T-cell (primary cell): ENCODE data around the gene GOLIM4. TPM values are rescaled to one million over a fixed set of nuclear protein-coding genes. Genes with fewer than 3 reads are reported as not detected.

ENCODE experiments used
- ATAC-seq, 4 experiments: fragments of 200-7000 bp in 3 of 4; fragments of 150-1000 bp in 1 of 4; cut with Tn5 transposase; replicated peaks in 1 of 4; 1 replicate in 3 of 4; 2 replicates in 1 of 4; pipeline ENCODE4 v1.10.0; 2021; ENCODE audit warnings: moderate library complexity in 3 of 4, mild to moderate bottlenecking in 2 of 4, moderate number of reproducible peaks in 1 of 4
- CTCF ChIA-PET, 2 donors: fragments of 300-600 bp; sonication (Branson Sonifier 250); formaldehyde crosslinking; loops; one replicate each; lab custom pipeline; 2022; ENCODE audit warnings: antibody characterized with exemption in 2 of 2; lab: Charles Lee
- POLR2A ChIA-PET, 2 donors: fragments of 300-600 bp; sonication (Branson Sonifier 250); formaldehyde crosslinking; loops; one replicate each; lab custom pipeline; 2022; ENCODE audit warnings: antibody characterized with exemption in 2 of 2; lab: Charles Lee
- DNase-seq, 35 experiments: peaks; one replicate each; pipeline versions ENCODE4 v3.0.0 to v3.0.0-alpha.2; 2013 to 2023
- H3K27ac ChIP-seq: one replicate; pipeline ENCODE4 v1.5.1; 2013; ENCODE audit warnings: low read length
- H3K27me3 ChIP-seq, 2 experiments: replicated peaks in 1 of 2; 1 replicate in 1 of 2; 2 replicates in 1 of 2; pipeline versions ENCODE4 v1.6.1 to v1.7.0; 2013; ENCODE audit warnings: low read length in 1 of 2, mixed read lengths in 1 of 2; ENCODE audit not compliant: control insufficient read depth in 2 of 2, insufficient read depth in 2 of 2; ENCODE audit errors: extremely low read depth in 1 of 2
- H3K36me3 ChIP-seq, 2 donors: 1 replicate in 1 of 2; 2 replicates in 1 of 2; pipeline versions ENCODE4 v1.6.1 to v1.7.0; 2013; ENCODE audit warnings: low read length in 1 of 2; ENCODE audit not compliant: control insufficient read depth in 2 of 2, insufficient read depth in 1 of 2; ENCODE audit errors: extremely low read depth in 1 of 2
- H3K4me1 ChIP-seq, 2 experiments: 1 replicate in 1 of 2; 2 replicates in 1 of 2; pipeline versions ENCODE4 v1.6.1 to v1.7.0; 2013; ENCODE audit warnings: low read length in 2 of 2, mixed read lengths in 1 of 2; ENCODE audit not compliant: insufficient read depth in 2 of 2, control insufficient read depth in 1 of 2; ENCODE audit errors: extremely low read depth in 1 of 2
- H3K4me3 ChIP-seq, 2 donors: 1 replicate in 1 of 2; 2 replicates in 1 of 2; pipeline versions ENCODE4 v1.5.1 to v1.7.0; 2013; ENCODE audit warnings: mild to moderate bottlenecking in 2 of 2, low read length in 1 of 2, moderate library complexity in 1 of 2; ENCODE audit not compliant: control insufficient read depth in 1 of 2; ENCODE audit errors: extremely low read depth in 1 of 2
- H3K9me3 ChIP-seq: 2 replicates; pipeline ENCODE4 v1.7.0; 2013
- H3K27ac Mint-ChIP-seq, 2 donors: one replicate each; pipeline ENCODE4 v1.8.0; 2020 to 2021; ENCODE audit warnings: mild to moderate bottlenecking in 2 of 2, mixed read lengths in 2 of 2
- H3K27me3 Mint-ChIP-seq, 2 donors: one replicate each; pipeline ENCODE4 v1.8.0; 2021 to 2022; ENCODE audit warnings: mixed read lengths in 2 of 2
- H3K36me3 Mint-ChIP-seq: one replicate; pipeline ENCODE4 v1.8.0; 2021; ENCODE audit warnings: mixed read lengths
- H3K4me1 Mint-ChIP-seq, 3 donors: one replicate each; pipeline ENCODE4 v1.8.0; 2020 to 2022; ENCODE audit warnings: mixed read lengths in 3 of 3, mild to moderate bottlenecking in 1 of 3
- H3K4me3 Mint-ChIP-seq, 3 donors: one replicate each; pipeline ENCODE4 v1.8.0; 2020 to 2022; ENCODE audit warnings: mild to moderate bottlenecking in 3 of 3, mixed read lengths in 3 of 3, moderate library complexity in 3 of 3
- H3K9me3 Mint-ChIP-seq, 3 donors: one replicate each; pipeline ENCODE4 v1.8.0; 2020 to 2022; ENCODE audit warnings: mixed read lengths in 3 of 3
- WGBS: methylation state at CpG from one replicate; pipeline ENCODE4 v1.1.5; 2013; ENCODE audit warnings: missing lambda C conversion rate; ENCODE audit not compliant: insufficient coverage; 5-methylcytosine and 5-hydroxymethylcytosine counted together
- total RNA-seq, 35 experiments: library from RNA in 6 of 35; stranded (reverse) in 6 of 35; fragments of 120-200 nt in 1 of 35; gene quantifications; one replicate each; pipeline versions ENCODE4 v1.2.1 to v1.2.4 and lab custom pipeline; 2013 to 2026

Gene GOLIM4
- total RNA-seq, 5 donors from 2014 or later (not counting 1 experiment from before 2014, with no cell fraction given) = 0.49 to 1.5 (median 0.96) TPM

- H3K36me3 Mint-ChIP-seq = no peaks in the 10 kb centered on the region
- peaks cover 0 to 3% (median 0%) of the 10 kb centered on the region in 3 donors for H3K4me1 Mint-ChIP-seq
- Histone ChIP-seq H3K27me3 (no peaks in the 10 kb centered on the region), H3K4me1 (no peaks in the 10 kb centered on the region), H3K4me3 (no peak overlapping the region), H3K9me3 (no peaks in the 10 kb centered on the region), H3K36me3 (no peaks in the 10 kb centered on the region), H3K27ac (no peak overlapping the region)
- no peak overlapping the region for H3K4me3 Mint-ChIP-seq
- POLR2A ChIA-PET = no interaction called here
- peak in 1 of 35 experiments; percentile 28 for DNase-seq
- 0% methylated on average over 1 of the region's 3 CpGs for WGBS
- CTCF ChIA-PET = no interaction called here
- no peak for ATAC-seq
- peaks cover 21 to 38% of the 10 kb centered on the region in 2 donors for H3K27me3 Mint-ChIP-seq
- no peak overlapping the region for H3K27ac Mint-ChIP-seq
- H3K9me3 Mint-ChIP-seq = no peaks in the 10 kb centered on the region
These were observed 7.5 kb downstream of the GOLIM4 start for GRCh38 chr3:168088106-168088720.

DNA sequence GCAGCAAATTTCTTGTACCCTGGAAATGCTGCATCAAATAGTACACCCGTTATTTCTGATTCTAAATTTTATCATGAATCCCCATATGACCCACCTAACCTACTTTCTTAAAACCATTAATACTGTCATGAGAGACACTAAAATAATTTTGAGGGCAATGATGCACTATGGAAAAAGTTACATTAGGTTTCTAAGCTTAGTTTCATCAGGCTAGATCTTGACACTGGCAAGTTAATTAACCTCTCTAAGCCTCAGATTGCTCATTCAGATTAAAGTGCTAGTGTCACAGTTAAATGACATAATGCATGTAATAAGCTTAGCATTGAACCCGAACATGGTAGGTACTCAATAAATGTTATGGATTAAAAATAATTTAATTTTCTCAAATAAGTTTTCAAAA is 8.2 kb downstream of the GOLIM4 start:
- Histone ChIP-seq H3K9me3 (no peaks in the 10 kb centered on the region), H3K27me3 (no peaks in the 10 kb centered on the region), H3K36me3 (no peaks in the 10 kb centered on the region), H3K27ac (no peak overlapping the region), H3K4me1 (no peaks in the 10 kb centered on the region), H3K4me3 (no peak overlapping the region)
- no peak for DNase-seq
- H3K36me3 Mint-ChIP-seq = no peaks in the 10 kb centered on the region
- H3K9me3 Mint-ChIP-seq = no peaks in the 10 kb centered on the region
- ATAC-seq = no peak
- H3K4me3 Mint-ChIP-seq = no peak overlapping the region
- no peak overlapping the region for H3K27ac Mint-ChIP-seq
- H3K4me1 Mint-ChIP-seq = peaks cover 0 to 3% (median 0%) of the 10 kb centered on the region in 3 donors
- ChIA-PET CTCF (no interaction called here), POLR2A (no interaction called here)
- no CpG with 5 or more reads among the region's 2 CpGs for WGBS
- peaks cover 15 to 33% of the 10 kb centered on the region in 2 donors for H3K27me3 Mint-ChIP-seq

DNA sequence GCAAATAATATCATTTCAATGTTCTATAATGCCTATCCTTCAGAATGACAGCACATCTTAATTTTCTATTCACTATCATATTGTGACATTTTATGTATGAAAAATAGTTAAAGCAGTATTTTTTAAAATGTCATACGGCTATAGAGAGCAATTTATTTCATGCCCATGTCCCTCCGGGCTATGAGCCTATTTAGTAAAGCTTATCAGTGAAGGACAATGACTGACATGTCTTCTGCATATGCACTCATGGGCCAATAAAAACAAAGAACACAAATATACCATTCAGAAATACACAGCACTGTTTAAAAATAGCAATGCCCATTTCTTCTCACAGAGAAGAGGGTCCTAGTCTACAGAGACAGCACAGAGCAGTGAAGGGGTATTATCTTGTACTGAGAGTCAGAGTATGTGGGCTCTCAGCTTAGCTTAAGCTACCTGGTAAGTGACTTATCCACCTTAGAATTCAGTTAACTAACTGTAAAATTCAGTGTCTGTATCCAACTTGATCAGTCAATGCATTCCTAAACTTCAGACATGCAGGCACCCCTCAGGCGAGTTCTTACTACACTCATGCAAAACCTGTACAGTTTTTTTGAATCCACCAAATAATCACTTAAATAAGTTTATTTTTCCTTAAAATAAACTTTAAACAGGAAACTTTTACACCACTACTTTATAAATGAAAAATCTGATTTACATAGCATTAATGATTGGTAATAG is 9.0 kb downstream of the GOLIM4 start:
- Mint-ChIP-seq H3K27ac (no peak overlapping the region), H3K9me3 (no peaks in the 10 kb centered on the region), H3K4me3 (no peak overlapping the region), H3K36me3 (no peaks in the 10 kb centered on the region), H3K4me1 (peaks cover 0 to 3% (median 0%) of the 10 kb centered on the region in 3 donors), H3K27me3 (peaks cover 9 to 28% of the 10 kb centered on the region in 2 donors)
- H3K4me1 ChIP-seq = no peaks in the 10 kb centered on the region
- no peak overlapping the region for H3K4me3 ChIP-seq
- POLR2A ChIA-PET = interaction anchor here in 1 of 2 donors (0.6 kb wide), 1 partner anchor 248 kb away, joined by 3 read pairs; no protein-coding TSS in a partner anchor
- 100% methylated on average over 1 of the region's 3 CpGs for WGBS
- H3K27me3 ChIP-seq = no peaks in the 10 kb centered on the region
- CTCF ChIA-PET = no interaction called here
- ATAC-seq (no peak), DNase-seq (no peak)
- no peaks in the 10 kb centered on the region for H3K36me3 ChIP-seq
- H3K27ac ChIP-seq = no peak overlapping the region
- H3K9me3 ChIP-seq = no peaks in the 10 kb centered on the region

DNA sequence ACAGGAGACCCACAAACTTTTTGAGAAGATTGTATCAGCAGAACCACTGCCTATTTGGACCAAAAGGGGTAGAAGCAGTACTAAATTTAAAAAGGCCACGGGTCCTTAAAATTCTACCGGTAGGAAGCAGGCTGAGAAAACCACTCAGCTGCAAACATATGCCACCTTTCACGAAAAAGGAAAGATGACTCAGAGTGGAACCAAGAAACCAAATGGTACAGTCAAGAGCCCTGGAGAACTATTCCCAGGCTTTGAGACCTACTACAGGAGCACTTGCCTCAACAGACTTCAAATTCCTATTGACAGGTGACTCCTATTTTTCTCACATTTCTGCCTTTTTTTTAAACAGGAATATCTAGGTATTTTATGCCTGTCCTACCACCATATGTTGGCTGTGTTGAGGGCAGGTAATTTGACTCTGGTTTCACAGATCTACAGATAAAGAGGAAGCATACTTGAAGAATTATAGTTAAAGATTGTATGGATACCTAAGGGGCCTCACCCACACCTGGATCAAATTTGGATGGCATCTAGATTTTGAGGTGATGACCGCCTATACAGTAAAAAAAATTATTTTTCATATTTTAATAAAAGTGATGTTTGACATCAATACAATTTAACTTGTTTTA is 10.1 kb downstream of the GOLIM4 start:
- H3K4me3 ChIP-seq = no peak overlapping the region
- no peaks in the 10 kb centered on the region for H3K27me3 ChIP-seq
- Mint-ChIP-seq H3K4me3 (no peak overlapping the region), H3K4me1 (peaks cover 0 to 3% (median 0%) of the 10 kb centered on the region in 3 donors), H3K9me3 (no peaks in the 10 kb centered on the region), H3K36me3 (no peaks in the 10 kb centered on the region), H3K27me3 (peaks cover 7 to 25% of the 10 kb centered on the region in 2 donors), H3K27ac (no peak overlapping the region)
- WGBS = 72% methylated on average over 2 of the region's 4 CpGs
- H3K27ac ChIP-seq = no peak overlapping the region
- CTCF ChIA-PET = no interaction called here
- no peak for DNase-seq
- H3K36me3 ChIP-seq = no peaks in the 10 kb centered on the region
- H3K9me3 ChIP-seq = no peaks in the 10 kb centered on the region
- POLR2A ChIA-PET = no interaction called here
- no peaks in the 10 kb centered on the region for H3K4me1 ChIP-seq
- no peak for ATAC-seq

DNA sequence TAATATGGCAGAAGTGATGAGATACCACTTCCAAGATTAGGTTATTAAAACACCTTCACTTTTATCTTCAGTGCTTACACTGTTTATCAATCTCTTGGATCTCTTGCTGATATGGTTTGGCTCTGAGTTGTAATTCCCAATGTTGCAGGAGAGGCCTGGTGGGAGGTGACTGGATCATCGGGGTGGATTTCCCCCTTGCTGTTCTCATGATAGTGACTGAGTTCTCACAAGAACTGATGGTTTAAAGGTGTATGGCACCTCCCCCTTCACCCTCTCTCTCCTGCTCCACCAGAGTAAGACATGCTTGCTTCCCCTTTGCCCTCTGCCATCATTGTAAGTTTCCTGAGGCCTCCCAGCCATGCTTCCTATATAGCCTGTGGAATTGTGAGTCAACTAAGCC is 11.8 kb downstream of the GOLIM4 start:
- Histone ChIP-seq H3K4me1 (no peaks in the 10 kb centered on the region), H3K9me3 (no peaks in the 10 kb centered on the region), H3K4me3 (no peak overlapping the region), H3K27me3 (no peaks in the 10 kb centered on the region), H3K36me3 (no peaks in the 10 kb centered on the region), H3K27ac (no peak overlapping the region)
- WGBS = no CpG with 5 or more reads among the region's 1 CpG
- no peak overlapping the region for H3K27ac Mint-ChIP-seq
- POLR2A ChIA-PET = no interaction called here
- peaks cover 3 to 15% of the 10 kb centered on the region in 2 donors for H3K27me3 Mint-ChIP-seq
- no peak for ATAC-seq
- peaks cover 0 to 3% (median 0%) of the 10 kb centered on the region in 3 donors for H3K4me1 Mint-ChIP-seq
- H3K9me3 Mint-ChIP-seq = no peaks in the 10 kb centered on the region
- no peaks in the 10 kb centered on the region for H3K36me3 Mint-ChIP-seq
- H3K4me3 Mint-ChIP-seq = no peak overlapping the region
- DNase-seq = no peak
- CTCF ChIA-PET = no interaction called here

GRCh38 chr3:168081856-168082255 is 13.9 kb downstream of the GOLIM4 start:
- H3K27me3 ChIP-seq = no peaks in the 10 kb centered on the region
- ChIA-PET POLR2A (no interaction called here), CTCF (no interaction called here)
- no CpG with 5 or more reads among the region's 3 CpGs for WGBS
- no peak for ATAC-seq
- Mint-ChIP-seq H3K36me3 (no peaks in the 10 kb centered on the region), H3K27me3 (peaks cover 0 to 10% of the 10 kb centered on the region in 2 donors), H3K27ac (no peak overlapping the region), H3K9me3 (no peaks in the 10 kb centered on the region), H3K4me1 (no peaks in the 10 kb centered on the region), H3K4me3 (no peak overlapping the region)
- no peaks in the 10 kb centered on the region for H3K9me3 ChIP-seq
- H3K4me3 ChIP-seq = no peak overlapping the region
- no peaks in the 10 kb centered on the region for H3K36me3 ChIP-seq
- no peak overlapping the region for H3K27ac ChIP-seq
- DNase-seq = no peak
- no peaks in the 10 kb centered on the region for H3K4me1 ChIP-seq
